Endothelial cell of umbilical vein (primary cell): ENCODE data around the gene RLN3. TPM values are rescaled to one million over a fixed set of nuclear protein-coding genes. Genes with fewer than 3 reads are reported as not detected.

Source experiments
- BruUV-seq: library from RNA; stranded (reverse); fragments of 400-500 nt; replicated peaks from 2 replicates; lab custom pipeline; 2021; lab: Mats Ljungman, UMichigan
- CTCF ChIA-PET: fragments of 300-600, 350-600 bp; sonication (Branson Sonifier 250); formaldehyde crosslinking; loops from one replicate; lab custom pipeline; 2021; ENCODE audit warnings: antibody characterized with exemption, inconsistent platforms; lab: Charles Lee
- POLR2A ChIA-PET: fragments of 300-600, 350-600 bp; sonication (Branson Sonifier 250); formaldehyde crosslinking; loops from one replicate; lab custom pipeline; 2021; ENCODE audit warnings: antibody characterized with exemption, inconsistent platforms; lab: Charles Lee
- DNase-seq: peaks from one replicate; pipeline ENCODE4 v3.0.0-alpha.2; 2011; ENCODE audit warnings: low read depth, low spot score
- FAIRE-seq: peaks from 2 replicates; lab custom pipeline; 2011; peaks lifted over from hg19 to GRCh38; lab: Jason Lieb, UNC
- H2AFZ ChIP-seq: 2 replicates; pipeline ENCODE4 v1.6.0; 2012; ENCODE audit warnings: low read depth, low read length, control low read depth, inconsistent platforms
- H3K27ac ChIP-seq: 2 replicates; pipeline ENCODE4 v1.5.1; 2011; ENCODE audit warnings: low read depth, mild to moderate bottlenecking, control low read depth, low read length, moderate library complexity; ENCODE audit not compliant: insufficient read depth
- H3K27me3 ChIP-seq, 2 experiments: 2 replicates each; pipeline versions ENCODE4 v1.6.0 to v1.6.1; 2011; ENCODE audit warnings: low read length in 2 of 2, mixed read lengths in 1 of 2; ENCODE audit not compliant: control insufficient read depth in 2 of 2, insufficient read depth in 2 of 2
- H3K36me3 ChIP-seq, 2 experiments: 2 replicates in 1 of 2; 3 replicates in 1 of 2; pipeline ENCODE4 v1.5.1; 2011; ENCODE audit warnings: low read length in 2 of 2, mild to moderate bottlenecking in 1 of 2, moderate library complexity in 1 of 2; ENCODE audit not compliant: control insufficient read depth in 2 of 2, insufficient read depth in 2 of 2; ENCODE audit errors: extremely low read depth in 1 of 2
- H3K4me1 ChIP-seq: 3 replicates; pipeline ENCODE4 v1.5.1; 2011; ENCODE audit warnings: mild to moderate bottlenecking, low read length; ENCODE audit not compliant: control insufficient read depth, insufficient read depth; ENCODE audit errors: extremely low read depth
- H3K4me2 ChIP-seq: 2 replicates; pipeline ENCODE4 v1.6.1; 2011; ENCODE audit warnings: low read length, control low read depth, mixed read lengths; ENCODE audit not compliant: insufficient read depth
- H3K4me3 ChIP-seq, 3 experiments: fragments of 200-600 bp in 1 of 3; sonication (generic), shearing (Covaris generic) in 1 of 3; replicated peaks in 1 of 3; 2 replicates each; pipeline ENCODE4 v1.5.1; 2011 to 2016; ENCODE audit warnings: control low read depth in 3 of 3, low read length in 3 of 3, mild to moderate bottlenecking in 2 of 3, inconsistent platforms in 1 of 3, low read depth in 1 of 3, moderate library complexity in 1 of 3; ENCODE audit not compliant: insufficient read depth in 1 of 3
- H3K79me2 ChIP-seq: 2 replicates; pipeline ENCODE4 v1.6.0; 2012; ENCODE audit warnings: low read length, inconsistent platforms; ENCODE audit not compliant: control insufficient read depth, insufficient read depth
- H3K9ac ChIP-seq: replicated peaks from 2 replicates; pipeline ENCODE3; 2011; ENCODE audit warnings: low read length, control low read depth; ENCODE audit not compliant: insufficient read depth; ENCODE audit errors: extremely low read depth
- H3K9me1 ChIP-seq: replicated peaks from 3 replicates; pipeline ENCODE4 v1.6.0; 2011; ENCODE audit warnings: mild to moderate bottlenecking, low read length; ENCODE audit not compliant: control insufficient read depth, insufficient read depth; ENCODE audit errors: extremely low read depth
- H3K9me3 ChIP-seq: replicated peaks from 2 replicates; pipeline ENCODE4 v1.5.1; 2012; ENCODE audit warnings: low read length, inconsistent platforms; ENCODE audit not compliant: control insufficient read depth, insufficient read depth
- H4K20me1 ChIP-seq: replicated peaks from 2 replicates; pipeline ENCODE3; 2011; ENCODE audit warnings: mild to moderate bottlenecking, low read length; ENCODE audit not compliant: control insufficient read depth, insufficient read depth; ENCODE audit errors: extremely low read depth
- EZH2 ChIP-seq: IDR thresholded peaks from 2 replicates; pipeline ENCODE4 v1.6.1; 2012; ENCODE audit warnings: borderline replicate concordance, low read depth, mild to moderate bottlenecking, moderate library complexity, low read length, inconsistent platforms; ENCODE audit not compliant: severe bottlenecking
- FOS ChIP-seq: IDR thresholded peaks from 2 replicates; pipeline ENCODE4 v1.6.1; 2011; ENCODE audit warnings: mild to moderate bottlenecking, low read length, moderate library complexity, borderline replicate concordance; ENCODE audit not compliant: insufficient read depth
- GATA2 ChIP-seq: IDR thresholded peaks from 2 replicates; pipeline ENCODE4 v1.7.0; 2011; ENCODE audit warnings: low read depth, mild to moderate bottlenecking, moderate library complexity, mixed read lengths, low read length; ENCODE audit not compliant: insufficient read length, insufficient read depth
- JUN ChIP-seq: IDR thresholded peaks from 2 replicates; pipeline ENCODE4 v1.6.1; 2011; ENCODE audit warnings: borderline replicate concordance, low read depth; ENCODE audit not compliant: insufficient read length, insufficient read depth
- MAX ChIP-seq: IDR thresholded peaks from 2 replicates; pipeline ENCODE4 v1.6.1; 2011; ENCODE audit not compliant: insufficient read depth, insufficient read length
- POLR2A ChIP-seq: IDR thresholded peaks from 2 replicates; pipeline ENCODE4 v1.6.1; 2012; ENCODE audit warnings: low read depth, mild to moderate bottlenecking, control low read depth, low read length
- dilution Hi-C: fragments of 300-500 bp; cut with MboI; formaldehyde crosslinking; loops from one replicate; pipeline ENCODE4 v1.15.0; 2019; ENCODE audit warnings: low sequenced_read_pairs; ENCODE audit not compliant: extremely low pct_ligation_motif_present
- intact Hi-C: fragments of 100-400 bp; cut with micrococcal nuclease; formaldehyde crosslinking; loops from one replicate; pipeline ENCODE4 v1.10.0; 2022
- polyA plus RNA-seq, 4 experiments: library from polyadenylated mRNA; depleted of rRNA in 3 of 4; stranded (reverse) in 3 of 4; unstranded in 1 of 4; fragments of >200 nt; gene quantifications; 2 replicates each; pipeline versions ENCODE4 v1.2.1 to v1.2.3, GENCODE V29; 2011 to 2012; ENCODE audit warnings: missing spikeins in 1 of 4
- total RNA-seq: library from RNA; stranded (reverse); gene quantifications from 2 replicates; pipeline ENCODE4 v1.2.3, GENCODE V29; 2021

Gene RLN3
- total and polyA plus RNA-seq, 2 donors (not counting 3 experiments of a cell fraction or from before 2014, with no cell fraction given), result not detected

- H4K20me1 ChIP-seq, result no peaks in the 10 kb centered on the region
- peak overlapping the region; percentile 8 for H3K9ac ChIP-seq
- CTCF ChIA-PET, result interaction anchor here (1.5 to 2.9 kb wide), 5 partner anchors 16 to 52 kb away, joined by 5 to 11 read pairs (median 8); partner anchors contain the start of genes DCAF15 and IL27RA
- no TSS peak for BruUV-seq
- peak; percentile 52 for DNase-seq
- TF ChIP-seq FOS (no peak), GATA2 (no peak), JUN (no peak), MAX (peak; percentile 81), EZH2 (no peak), POLR2A (no peak)
- H2AFZ ChIP-seq, result peak overlapping the region; percentile 50
- H3K4me3 ChIP-seq, result peak overlapping the region in 1 of 3 experiments; percentile 61
- no peaks in the 10 kb centered on the region for H3K9me1 ChIP-seq
- H3K79me2 ChIP-seq, result peaks cover 8% of the 10 kb centered on the region
- intact Hi-C loops (loop anchor here (1.0 to 5.0 kb wide), 5 partner anchors 26 to 902 kb away; partner anchors contain the start of gene LYL1), dilution Hi-C loops (no loop called here)
- H3K4me1 ChIP-seq, result peaks cover 20% of the 10 kb centered on the region
- POLR2A ChIA-PET, result interaction anchor here (0.8 kb wide), 1 partner anchor 78 kb away, joined by 3 read pairs; no protein-coding TSS in a partner anchor
- H3K4me2 ChIP-seq, result peak overlapping the region; percentile 58
- peak overlapping the region; percentile 5 for H3K27ac ChIP-seq
- no peaks in the 10 kb centered on the region for H3K27me3 ChIP-seq
- H3K36me3 ChIP-seq, result no peaks in the 10 kb centered on the region
- no peaks in the 10 kb centered on the region for H3K9me3 ChIP-seq
- no peak for FAIRE-seq
These were observed 23.2 kb upstream of the RLN3 start for GRCh38 chr19:14004619-14005348.
